Measurements from ENCODE around the gene FKBP2.
A peak's percentile ranks its signal among the peaks of the same experiment; 100 is the strongest.

The FKBP2 gene

DNA sequence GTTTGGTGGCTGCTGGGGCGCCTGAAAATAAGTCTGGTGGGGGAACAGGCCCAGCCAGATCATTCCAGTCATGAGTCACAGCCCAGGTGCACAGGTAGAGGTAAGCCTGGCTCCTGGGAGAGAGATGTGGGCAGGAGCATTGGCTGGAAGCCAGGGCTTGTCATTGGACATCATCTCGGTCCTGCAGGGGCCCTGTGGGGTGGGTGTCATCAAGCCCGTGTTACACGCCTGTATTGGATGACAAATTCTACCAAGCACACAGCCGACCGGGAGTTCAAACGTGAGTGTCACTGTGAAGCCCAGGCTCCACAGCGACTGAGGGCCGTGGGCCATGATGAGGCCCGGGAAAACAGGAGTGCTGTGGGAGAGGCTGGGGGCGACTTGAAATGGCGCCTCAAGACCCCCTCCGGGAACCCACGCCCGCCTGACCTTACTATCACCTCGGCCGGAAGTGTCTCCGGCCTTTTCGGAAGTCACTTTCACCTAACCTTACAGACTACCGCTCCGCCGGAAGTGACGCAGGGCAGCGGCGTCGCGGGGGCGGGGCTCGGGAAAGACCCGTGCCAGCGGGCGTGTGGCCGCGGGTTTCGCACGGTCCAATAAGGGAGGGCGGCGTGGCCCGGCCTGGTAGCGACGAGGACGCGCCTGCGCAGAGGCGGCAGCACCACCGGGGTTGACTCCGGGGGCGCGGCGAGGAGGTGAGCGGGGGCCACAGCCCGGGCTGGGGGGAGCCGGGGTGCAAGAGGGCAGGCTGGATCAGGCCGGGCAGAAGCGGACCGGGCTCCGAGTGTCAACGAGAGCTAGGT is at the start of gene FKBP2:
TSS of gene FKBP2 (plus strand) at position 661 of the 806 bp plus-strand sequence. CDS start 1,293 bp downstream, outside the sequence.
- DNase-seq (ENCODE audit: low read depth) = peak; percentile 98

DNA sequence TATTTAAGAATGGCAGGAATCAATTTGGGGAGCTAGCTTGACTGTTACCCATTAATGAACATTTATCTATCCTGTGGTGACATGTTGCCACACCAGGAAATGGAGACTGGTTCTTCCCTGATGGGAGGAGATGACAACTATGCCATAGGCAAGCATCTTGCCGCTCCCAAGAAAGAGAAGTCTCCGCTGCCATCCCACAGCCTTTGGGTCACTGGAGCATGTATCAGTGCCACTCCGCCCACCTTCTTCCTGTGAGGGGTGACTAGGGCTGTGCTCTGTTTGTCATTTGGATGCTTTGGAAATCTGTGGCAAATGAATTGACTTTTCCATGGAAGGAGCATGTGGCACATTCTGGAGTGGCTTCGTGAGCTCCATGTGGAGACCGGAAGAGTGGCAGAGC is 48.5 kb upstream of the FKBP2 start:
- DNase-seq (ENCODE audit: low read depth) = no peak

DNA sequence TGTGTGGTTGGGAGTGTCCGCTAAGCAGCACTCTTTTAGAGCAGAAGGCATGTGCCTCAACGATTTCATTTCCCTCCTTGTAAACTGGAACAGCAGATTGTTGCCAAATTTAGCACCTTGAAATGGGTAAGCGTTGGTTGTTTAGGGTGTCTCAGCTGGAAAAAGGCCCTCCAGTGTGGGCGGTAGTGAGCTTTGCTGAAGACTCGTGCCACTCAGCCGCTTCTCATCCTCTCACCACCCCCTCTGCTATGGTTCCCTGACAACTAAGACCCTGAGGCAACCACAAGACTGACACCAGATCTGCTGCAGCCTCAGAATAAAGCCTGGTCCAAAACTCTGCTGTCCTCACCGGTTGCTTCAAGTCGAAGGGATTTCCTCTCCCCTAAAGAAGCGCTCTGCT is 44.3 kb upstream of the FKBP2 start:
- no peak for DNase-seq (ENCODE audit: low read depth)

DNA sequence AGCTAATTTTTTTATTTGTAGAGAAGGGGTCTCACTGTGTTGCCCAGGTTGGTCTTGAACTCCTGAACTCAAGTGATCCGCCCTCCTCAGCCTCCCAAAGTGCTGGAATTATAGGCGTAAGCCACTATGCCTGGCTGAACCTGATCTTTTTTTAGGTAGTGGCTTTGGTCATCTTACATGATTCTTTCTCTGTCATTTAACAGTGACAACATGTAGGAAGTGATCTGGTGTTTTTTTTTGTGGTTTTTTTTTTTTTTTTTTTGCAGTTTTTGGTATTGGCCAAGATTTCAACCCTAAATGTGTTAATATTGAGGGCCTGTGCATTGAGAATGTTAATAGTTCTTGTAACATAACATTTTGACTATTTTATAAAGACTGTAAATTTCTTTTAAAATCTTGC is 42.4 kb upstream of the FKBP2 start:
- no peak for DNase-seq (ENCODE audit: low read depth)

DNA sequence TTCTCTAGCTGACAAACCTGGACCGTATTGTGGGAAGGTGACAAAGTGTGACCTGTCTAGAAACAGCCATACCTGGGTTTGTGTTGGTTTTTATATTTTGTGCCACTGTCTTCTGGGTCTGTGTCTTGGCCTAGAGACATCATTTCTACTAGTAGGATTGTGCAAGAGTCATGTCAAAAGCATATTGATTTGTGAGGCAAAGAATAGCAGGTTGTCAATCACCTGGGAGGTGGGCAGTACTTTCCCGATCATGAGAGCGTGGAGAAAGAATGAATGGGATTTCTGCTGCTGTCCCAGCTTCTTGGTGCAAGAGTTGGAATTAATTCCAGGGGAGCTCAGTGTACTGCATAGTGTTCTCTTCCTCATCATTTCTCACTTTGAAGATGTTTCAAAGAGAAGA is 39.4 kb upstream of the FKBP2 start:
- DNase-seq (ENCODE audit: low read depth) = no peak

DNA sequence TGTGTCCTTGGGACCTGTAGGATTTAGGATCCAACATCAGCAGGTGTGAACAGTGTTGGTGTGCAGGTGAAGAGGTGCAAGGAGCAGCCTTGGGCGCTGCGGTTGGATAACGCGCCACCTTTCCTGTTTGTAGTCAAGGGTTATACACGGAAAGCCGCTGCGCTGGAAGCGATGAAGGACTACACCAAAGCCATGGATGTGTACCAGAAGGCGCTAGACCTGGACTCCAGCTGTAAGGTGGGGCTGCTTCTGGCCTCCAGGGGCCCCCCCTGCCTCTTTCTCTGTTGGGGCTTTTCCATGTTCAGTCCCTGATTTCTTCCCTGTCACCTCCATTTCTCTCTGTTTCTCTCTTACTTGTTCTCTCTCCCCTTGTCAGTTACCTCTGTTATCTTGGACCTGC is 37.9 kb upstream of the FKBP2 start:
- DNase-seq (ENCODE audit: low read depth) = no peak

DNA sequence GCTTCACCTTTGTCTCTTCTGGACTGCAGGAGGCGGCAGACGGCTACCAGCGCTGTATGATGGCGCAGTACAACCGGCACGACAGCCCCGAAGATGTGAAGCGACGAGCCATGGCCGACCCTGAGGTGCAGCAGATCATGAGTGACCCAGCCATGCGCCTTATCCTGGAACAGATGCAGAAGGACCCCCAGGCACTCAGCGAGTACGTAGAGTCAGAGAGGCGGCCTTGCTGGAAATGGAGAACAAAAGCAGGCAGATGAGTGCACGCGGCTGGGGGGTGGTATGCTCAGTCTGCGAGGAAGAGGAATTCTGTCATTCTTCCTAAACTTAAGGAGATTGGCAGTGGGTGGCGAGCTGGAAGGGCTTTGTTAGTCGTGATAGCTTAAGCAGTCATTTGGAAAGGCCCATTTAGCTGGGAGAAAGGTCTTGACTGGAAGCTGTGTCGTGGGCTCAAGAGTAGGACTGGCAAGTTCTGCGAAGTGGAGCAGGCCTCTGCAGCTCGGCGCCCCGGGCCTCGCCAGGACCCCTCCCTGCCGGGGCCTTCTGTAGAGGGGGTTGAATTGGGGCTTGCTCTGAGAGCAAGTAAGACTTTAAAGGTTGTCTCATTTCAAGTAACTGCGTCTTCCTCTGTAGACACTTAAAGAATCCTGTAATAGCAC is 37.3 kb upstream of the FKBP2 start:
- no peak for DNase-seq (ENCODE audit: low read depth)

DNA sequence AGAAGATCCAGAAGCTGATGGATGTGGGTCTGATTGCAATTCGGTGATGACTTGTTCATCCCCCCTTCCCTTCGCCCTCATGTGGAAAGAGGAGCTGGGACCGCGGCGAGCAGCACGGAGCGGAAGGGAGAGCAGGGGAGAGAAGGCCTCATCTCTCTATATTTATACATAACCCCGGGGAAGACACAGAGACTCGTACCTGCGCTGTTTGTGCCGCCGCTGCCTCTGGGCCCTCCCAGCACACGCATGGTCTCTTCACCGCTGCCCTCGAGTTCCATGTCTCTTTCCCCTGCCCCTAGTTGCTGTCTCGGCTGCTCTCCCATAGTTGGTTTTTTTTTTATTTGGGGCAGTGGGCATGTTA is 36.8 kb upstream of the FKBP2 start:
- no peak for DNase-seq (ENCODE audit: low read depth)

DNA sequence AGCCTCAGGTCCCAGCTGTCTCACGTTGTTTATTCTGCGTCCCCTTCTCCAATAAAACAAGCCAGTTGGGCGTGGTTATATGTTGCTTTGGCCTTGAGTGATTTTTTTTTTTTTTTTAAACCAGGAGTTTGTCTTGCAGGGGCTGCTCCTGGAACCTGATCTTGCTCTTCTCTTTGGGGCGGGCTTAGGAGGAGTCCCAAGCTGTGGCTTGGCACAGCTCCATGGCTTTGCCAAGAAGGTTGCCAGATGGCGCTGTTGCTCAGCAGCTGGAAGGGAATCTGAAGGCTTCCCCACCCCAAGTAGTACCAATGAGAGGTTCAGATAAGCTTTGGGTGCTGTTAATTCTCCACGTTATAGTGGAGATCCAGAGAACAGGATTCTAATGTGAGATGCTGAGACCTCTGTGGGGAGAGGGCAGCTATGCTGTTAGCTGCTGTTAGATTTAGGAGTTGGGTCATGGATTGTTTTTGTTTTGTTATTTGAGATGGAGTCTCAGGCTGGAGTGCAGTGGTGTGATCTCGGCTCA is 36.4 kb upstream of the FKBP2 start:
- DNase-seq (ENCODE audit: low read depth) = peak; percentile 64

DNA sequence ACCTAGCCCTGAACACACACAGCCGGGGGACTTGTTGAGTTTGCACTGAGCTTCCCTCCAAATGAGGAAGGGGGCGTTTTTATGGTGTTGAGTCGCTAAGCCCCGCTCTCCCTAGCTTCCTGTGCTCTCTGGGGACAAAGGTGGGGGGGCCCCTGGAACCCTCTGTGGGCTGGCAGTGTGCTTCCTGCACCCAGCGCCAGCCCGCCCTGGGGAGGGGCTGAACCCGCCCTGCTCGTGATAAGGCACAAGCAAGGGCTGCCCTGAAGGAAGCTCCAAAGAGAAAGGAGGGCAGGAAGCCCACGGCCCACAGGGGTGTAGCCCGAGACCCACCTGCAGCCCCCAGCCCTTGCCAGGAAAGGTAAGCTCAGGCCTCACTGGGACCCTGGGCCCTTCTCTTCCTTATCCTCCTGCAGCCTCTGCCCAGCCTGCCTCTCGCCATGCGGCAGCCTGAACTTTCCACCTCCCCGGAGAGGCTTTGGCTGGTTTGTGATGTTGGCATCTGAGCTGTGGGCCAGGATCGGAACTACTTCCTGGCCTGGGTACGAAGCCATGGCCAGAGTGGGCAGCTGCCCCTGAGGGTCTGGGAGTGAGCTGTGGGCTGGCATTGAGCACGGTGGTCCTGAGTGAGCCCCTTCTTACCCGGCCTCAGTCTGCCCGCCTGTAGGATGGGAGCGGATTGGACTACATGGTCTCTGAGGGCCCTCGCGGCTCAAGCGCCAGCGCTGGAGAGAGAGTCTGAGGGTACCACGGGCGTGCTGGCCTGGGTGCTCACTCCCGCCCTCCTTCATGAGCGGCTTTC is 34.2 kb upstream of the FKBP2 start, which contains the start of gene FERMT3:
TSS of gene FERMT3 (plus strand) at position 265 of the 799 bp plus-strand sequence. CDS start 644 bp downstream, outside the sequence.
- peak; percentile 72 for DNase-seq (ENCODE audit: low read depth)

DNA sequence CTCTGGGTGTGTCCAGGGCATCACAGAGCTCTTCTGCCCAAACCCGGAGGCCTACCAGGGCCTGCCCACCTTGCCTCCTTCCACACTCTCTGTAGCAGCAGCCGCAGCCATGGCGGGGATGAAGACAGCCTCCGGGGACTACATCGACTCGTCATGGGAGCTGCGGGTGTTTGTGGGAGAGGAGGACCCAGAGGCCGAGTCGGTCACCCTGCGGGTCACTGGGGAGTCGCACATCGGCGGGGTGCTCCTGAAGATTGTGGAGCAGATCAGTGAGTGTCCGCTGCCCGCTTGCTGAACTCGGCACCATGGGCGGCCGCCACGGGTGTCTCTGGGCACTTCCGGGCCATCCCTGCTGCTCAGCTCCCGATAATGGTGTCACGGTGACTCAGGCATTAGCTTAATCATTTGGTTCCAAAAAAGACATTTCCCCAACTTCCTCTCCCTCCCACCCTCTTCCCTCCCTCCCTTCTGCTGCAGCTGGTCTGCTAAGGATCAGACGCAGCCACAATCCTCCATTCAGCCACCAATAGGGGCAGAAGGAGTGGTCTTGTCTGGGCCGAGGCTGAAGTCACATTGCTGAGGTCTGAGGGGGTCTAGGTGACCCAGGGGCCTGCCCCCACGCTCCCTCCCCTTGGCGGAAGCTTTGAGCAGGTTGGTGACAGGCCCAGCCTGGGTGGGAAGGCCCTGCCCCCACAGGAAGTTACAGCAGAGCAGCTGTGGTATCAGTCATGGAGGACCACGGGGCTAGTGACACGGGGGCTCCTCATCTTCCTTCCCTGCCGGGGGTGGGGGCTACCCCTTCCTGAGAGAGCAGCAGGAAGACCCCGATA is 33.4 kb upstream of the FKBP2 start:
- peak; percentile 75 for DNase-seq (ENCODE audit: low read depth)

DNA sequence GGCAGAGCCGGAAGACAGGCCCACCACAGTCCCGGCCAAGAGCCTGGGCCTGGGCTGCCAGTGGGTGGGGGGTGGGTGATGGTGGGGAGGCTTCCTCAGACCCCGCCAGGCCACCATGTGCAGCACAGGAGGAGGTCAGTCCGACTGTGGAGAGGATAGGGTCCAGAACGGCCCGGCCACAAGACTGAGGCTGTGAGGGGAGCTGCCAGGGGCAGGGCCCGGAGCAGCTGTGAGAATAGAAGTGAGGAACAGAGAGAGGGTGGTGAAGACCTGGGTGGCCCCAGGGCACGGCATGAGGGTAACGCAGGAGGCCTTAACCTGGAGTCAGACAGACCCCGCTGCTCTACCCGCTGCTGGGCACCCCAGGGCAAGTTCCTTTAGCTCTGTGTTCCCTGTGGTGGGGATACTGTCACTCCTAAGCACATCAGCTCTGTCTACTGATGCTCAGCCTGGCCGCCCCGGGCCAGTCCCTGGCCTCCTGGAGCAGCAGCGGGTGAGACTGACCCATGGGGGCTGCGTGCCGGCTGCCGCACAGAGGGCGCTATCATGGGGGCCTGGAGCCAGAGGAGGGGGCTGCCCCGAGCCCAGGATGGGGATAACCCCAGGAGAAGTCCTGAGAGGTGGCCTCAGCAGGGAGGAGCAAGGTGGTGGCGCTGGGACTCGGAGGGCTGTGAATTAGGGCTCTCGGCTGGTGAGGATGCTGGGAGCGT is 32.7 kb upstream of the FKBP2 start:
- no peak for DNase-seq (ENCODE audit: low read depth)

DNA sequence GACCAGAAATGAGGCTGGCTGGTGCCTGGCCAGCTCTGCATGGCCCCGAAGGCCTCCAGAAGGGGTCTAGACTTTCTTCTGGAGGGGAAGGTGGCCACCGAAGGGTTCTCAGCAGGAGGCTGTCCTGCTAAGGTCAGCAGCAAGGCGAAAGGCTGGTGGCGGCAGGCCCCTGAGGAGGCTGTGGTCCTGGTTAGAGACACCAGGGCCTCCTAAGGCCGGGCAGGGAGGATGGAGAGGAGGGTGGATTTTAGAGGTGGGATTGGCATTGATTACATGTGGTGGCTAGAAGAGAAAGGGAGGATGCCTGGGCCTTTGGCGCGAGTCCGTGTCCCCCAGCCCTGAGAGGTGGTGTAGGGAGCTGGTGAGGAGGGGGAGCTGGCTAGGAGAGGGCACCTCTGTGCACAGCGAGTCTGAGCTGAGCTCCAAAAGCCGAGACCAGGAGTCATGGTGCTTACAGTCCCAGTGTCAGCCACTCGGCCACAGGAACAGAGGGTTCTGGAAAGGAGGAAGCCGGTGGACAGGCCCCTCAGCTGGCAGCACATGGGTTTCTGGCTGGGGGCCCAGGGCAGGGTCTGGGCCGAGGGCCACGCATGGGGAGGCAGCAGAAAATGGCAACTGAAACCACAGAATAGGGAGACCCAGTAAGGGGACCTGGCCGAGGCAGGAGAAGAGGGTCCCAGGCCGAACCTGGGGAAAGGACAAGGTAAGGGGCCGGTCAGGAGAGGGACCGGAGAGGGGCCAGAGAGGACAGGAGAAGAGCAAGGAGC is 31.9 kb upstream of the FKBP2 start:
- DNase-seq (ENCODE audit: low read depth) = no peak

DNA sequence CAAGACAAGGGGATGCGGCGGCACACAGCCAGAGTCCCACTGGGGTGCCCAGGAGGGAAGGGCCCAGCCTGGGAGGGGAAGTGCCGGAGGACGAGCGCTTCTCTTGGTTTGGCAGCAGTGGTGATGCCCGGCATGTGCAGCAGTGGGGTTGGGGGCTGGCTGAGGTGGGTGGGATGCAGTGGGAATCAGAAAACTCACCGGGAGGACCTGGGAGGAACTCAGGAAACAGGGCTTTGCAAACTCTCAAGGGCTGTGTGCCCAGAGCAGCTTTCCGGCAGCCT is 31.4 kb upstream of the FKBP2 start:
- no peak for DNase-seq (ENCODE audit: low read depth)

DNA sequence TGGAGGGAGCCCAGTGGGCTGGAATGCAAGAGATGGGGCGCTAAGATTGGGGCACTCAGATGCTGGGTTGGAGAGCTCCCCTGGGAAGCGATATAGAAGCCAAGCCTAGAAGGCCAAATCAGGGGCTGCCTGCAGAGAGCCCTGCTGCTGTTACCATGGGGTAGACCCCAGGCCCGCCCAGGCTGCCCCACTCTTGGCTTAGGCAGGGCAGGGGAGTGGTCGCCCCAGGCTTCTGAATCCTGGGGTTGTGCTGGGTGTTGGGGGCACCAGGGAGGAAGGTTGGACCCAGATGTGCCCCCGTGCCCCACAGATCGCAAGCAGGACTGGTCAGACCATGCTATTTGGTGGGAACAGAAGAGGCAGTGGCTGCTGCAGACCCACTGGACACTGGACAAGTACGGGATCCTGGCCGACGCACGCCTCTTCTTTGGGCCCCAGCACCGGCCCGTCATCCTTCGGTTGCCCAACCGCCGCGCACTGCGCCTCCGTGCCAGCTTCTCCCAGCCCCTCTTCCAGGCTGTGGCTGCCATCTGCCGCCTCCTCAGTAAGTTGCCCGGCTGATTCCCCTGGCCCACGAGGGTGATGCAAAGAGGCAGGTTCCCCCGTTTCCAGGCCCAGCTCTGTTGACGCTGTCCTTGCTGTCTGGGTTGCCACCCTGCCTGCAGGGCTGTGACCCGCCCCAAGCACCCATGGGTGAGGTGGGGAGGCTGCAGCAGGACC is 30.4 kb upstream of the FKBP2 start:
- DNase-seq (ENCODE audit: low read depth) = no peak

DNA sequence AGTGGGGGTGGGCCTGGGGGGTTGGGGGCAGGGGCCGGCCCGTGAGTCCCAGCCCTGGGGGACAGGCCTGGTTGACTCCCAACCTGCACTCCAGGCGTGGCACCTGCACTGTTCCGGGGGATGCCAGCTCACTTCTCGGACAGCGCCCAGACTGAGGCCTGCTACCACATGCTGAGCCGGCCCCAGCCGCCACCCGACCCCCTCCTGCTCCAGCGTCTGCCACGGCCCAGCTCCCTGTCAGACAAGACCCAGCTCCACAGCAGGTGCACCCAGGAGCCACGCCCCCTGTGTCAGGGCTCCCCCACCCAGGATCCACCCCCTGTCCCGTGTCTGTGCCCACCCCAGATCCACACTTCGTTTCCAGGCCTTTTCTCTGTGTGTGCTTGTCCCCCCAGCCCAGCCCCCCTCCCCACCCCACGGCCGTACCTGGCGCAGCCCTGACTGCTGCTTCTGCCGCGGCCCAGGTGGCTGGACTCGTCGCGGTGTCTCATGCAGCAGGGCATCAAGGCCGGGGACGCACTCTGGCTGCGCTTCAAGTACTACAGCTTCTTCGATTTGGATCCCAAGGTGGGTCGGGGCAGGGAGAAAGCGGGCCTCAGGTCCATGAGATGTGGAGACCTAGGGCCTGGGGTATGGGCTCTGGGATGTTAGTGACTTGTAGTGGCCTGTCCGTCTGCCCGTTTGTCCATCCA is 29.6 kb upstream of the FKBP2 start:
- no peak for DNase-seq (ENCODE audit: low read depth)

DNA sequence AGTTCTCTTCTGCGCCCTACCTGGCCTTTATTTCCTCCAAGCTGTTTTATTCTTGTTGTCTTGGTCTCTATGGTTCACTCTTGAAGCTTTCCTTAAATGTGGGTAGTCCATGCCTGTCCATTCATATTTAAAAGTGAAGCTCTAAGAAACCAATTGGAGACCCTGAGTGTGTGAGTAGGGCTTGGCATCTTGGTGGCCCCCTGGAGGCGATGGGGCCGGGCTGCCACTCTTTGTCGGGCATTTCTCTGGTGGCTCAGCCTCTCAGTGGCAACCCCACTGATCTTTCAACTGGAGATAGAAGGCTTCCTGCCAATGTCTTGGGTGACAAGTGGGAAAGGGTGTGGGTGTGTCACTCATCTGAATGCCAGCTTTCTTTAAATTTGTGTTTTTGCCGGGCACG is 24.0 kb upstream of the FKBP2 start:
- no peak for DNase-seq (ENCODE audit: low read depth)

DNA sequence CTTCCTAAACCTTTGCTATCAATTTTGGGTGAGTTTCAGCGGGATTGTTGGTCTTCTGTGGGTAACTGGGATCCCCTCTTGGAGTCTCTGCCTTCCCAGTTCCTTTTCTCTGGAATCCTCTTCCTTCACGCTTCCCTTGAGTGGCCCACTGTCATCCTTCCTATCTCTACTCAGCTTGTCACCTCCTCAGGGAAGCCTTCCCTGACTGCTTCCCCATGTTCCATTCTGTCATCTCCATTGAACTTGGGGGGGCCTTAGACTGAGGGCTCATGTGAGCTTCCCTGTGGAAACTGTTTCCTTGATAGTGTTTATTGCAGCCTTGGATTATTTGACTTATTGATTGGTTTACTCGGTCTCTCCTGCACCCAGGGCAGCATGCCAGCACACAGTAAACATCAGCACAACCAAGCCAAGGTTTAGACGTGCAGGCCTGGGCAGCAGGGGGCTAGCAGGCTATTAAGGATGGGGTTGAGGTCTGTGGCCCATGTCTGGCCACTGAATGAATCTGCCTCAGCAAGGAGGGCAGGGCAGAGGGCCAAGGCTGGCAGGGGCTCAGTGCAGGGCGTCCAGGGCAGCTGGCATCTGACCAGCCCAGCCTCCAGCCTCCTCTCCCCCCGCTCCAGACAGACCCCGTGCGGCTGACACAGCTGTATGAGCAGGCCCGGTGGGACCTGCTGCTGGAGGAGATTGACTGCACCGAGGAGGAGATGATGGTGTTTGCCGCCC is 22.1 kb upstream of the FKBP2 start:
- DNase-seq (ENCODE audit: low read depth) = no peak

DNA sequence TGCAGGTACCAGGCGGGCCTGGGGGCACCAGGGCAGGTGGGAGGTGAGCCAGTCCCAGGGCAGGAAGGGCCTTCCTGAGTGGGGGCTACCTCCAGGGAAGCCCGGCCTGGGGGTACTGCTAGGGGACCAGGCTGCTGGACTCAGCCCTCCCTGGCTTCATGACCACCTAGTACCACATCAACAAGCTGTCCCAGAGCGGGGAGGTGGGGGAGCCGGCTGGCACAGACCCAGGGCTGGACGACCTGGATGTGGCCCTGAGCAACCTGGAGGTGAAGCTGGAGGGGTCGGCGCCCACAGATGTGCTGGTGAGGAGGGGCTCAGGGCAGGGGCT is 21.6 kb upstream of the FKBP2 start:
- DNase-seq (ENCODE audit: low read depth) = no peak
